ENCODE data around the gene C1orf167. TPM values are rescaled to one million over a fixed set of nuclear protein-coding genes. Genes with fewer than 3 reads are reported as not detected.

C1orf167 gene
- total RNA-seq, 1 donor from 2014 or later, result not detected

DNA sequence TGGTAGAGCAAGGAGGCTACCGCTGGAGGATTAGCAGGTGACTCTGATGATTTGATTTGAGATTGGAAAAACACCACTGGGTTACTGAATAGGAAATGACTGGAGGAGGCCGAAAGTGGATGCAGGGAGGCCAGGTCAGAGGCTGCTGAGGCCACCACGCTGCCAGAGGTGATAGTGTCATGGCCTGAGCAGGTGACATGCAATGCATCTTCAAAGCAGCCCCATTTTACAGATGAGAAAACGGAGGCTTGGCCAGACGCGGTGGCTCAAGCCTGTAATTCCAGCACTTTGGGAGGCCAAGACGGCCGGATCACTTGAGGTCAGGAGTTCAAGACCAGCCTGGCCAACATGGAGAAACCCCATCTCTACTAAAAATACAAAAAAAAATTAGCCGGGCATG, 12.8 kb downstream of the C1orf167 start:
- Mint-ChIP-seq H3K4me3 (no peak overlapping the region), H3K4me1 (no peaks in the 10 kb centered on the region), H3K36me3 (no peaks in the 10 kb centered on the region), H3K9me3 (no peaks in the 10 kb centered on the region), H3K27me3 (ENCODE audit: insufficient read depth, low read depth) (peaks cover 3% of the 10 kb centered on the region), H3K27ac (no peak overlapping the region)
- Histone ChIP-seq H3K27ac (no peak overlapping the region), H3K4me2 (no peak overlapping the region), H2AFZ (replicated peaks) (no peak overlapping the region), H4K20me1 (ENCODE audit: low read depth) (no peaks in the 10 kb centered on the region), H3K36me3 (no peaks in the 10 kb centered on the region), H3F3A (ENCODE audit: low read depth) (no peaks in the 10 kb centered on the region), H3K9ac (no peak overlapping the region), H3K9me3 (ENCODE audit: low read depth) (no peaks in the 10 kb centered on the region), H3K27me3 (no peaks in the 10 kb centered on the region), H3K4me3 (no peak overlapping the region), H3K4me1 (no peaks in the 10 kb centered on the region), H3K79me2 (ENCODE audit: low read depth) (no peaks in the 10 kb centered on the region)
- TF ChIP-seq CTCF (IDR thresholded peaks at IDR 0.05), result no peak
- no peak for TF ChIP-seq EZH2 (IDR thresholded peaks at IDR 0.05)
- TF ChIP-seq EZH2phosphoT487 (IDR thresholded peaks at IDR 0.05), result no peak
- no peak for DNase-seq (ENCODE audit: low spot score)

- Mint-ChIP-seq H3K27ac (no peak overlapping the region), H3K4me3 (no peak overlapping the region), H3K36me3 (no peaks in the 10 kb centered on the region), H3K27me3 (ENCODE audit: insufficient read depth, low read depth) (peaks cover 2% of the 10 kb centered on the region), H3K9me3 (no peaks in the 10 kb centered on the region), H3K4me1 (peaks cover 2% of the 10 kb centered on the region)
- no peaks in the 10 kb centered on the region for H4K20me1 ChIP-seq (ENCODE audit: low read depth)
- H3F3A ChIP-seq (ENCODE audit: low read depth), result no peaks in the 10 kb centered on the region
- H3K4me2 ChIP-seq, result no peak overlapping the region
- no peaks in the 10 kb centered on the region for H3K27me3 ChIP-seq
- no peak overlapping the region for H3K4me3 ChIP-seq
- H3K79me2 ChIP-seq (ENCODE audit: low read depth), result no peaks in the 10 kb centered on the region
- no peak for DNase-seq (ENCODE audit: low spot score)
- no peak overlapping the region for H3K27ac ChIP-seq
- H3K9me3 ChIP-seq (ENCODE audit: low read depth), result no peaks in the 10 kb centered on the region
- no peak overlapping the region for H3K9ac ChIP-seq
- TF ChIP-seq EZH2 (IDR thresholded peaks at IDR 0.05) (no peak), CTCF (IDR thresholded peaks at IDR 0.05) (no peak), EZH2phosphoT487 (IDR thresholded peaks at IDR 0.05) (no peak)
- no peak overlapping the region for H2AFZ ChIP-seq (replicated peaks)
- no peaks in the 10 kb centered on the region for H3K4me1 ChIP-seq
- no peaks in the 10 kb centered on the region for H3K36me3 ChIP-seq
Measured at GRCh38 chr1:11777658-11778322, 15.8 kb downstream of the C1orf167 start.

DNA sequence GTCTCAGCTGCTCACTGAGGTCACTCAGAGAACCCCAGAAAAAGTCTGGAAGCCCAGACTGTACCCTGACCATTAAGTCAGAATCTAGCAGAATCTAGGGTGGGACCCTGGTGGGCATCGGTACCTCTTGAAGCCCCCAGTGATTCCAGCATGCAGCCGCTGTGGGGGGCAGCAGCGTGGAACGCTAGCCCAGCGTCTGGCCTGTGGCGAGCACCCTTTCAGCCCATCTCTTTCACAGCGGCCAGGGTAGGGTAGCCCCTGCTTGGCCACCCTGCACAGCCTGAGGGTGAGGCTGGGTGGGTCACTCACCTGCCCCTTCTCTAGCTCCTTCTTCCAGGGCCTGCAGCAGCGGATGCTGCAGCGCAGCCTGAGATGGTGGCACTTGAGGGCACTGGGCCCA, 16.3 kb downstream of the C1orf167 start:
- no peaks in the 10 kb centered on the region for H3K27me3 ChIP-seq
- H3K9me3 Mint-ChIP-seq, result no peaks in the 10 kb centered on the region

More for the DNA sequence above, 16.3 kb downstream of the C1orf167 start:
- Histone ChIP-seq H3K9ac (no peak overlapping the region), H3K4me1 (no peaks in the 10 kb centered on the region), H4K20me1 (ENCODE audit: low read depth) (no peaks in the 10 kb centered on the region), H3K4me2 (no peak overlapping the region), H3K4me3 (no peak overlapping the region), H3K27ac (no peak overlapping the region), H3F3A (ENCODE audit: low read depth) (no peaks in the 10 kb centered on the region), H2AFZ (replicated peaks) (no peak overlapping the region), H3K36me3 (no peaks in the 10 kb centered on the region), H3K79me2 (ENCODE audit: low read depth) (no peaks in the 10 kb centered on the region), H3K9me3 (ENCODE audit: low read depth) (no peaks in the 10 kb centered on the region)
- Mint-ChIP-seq H3K27me3 (ENCODE audit: insufficient read depth, low read depth) (peaks cover 2% of the 10 kb centered on the region), H3K4me1 (peaks cover 4% of the 10 kb centered on the region), H3K4me3 (no peak overlapping the region), H3K36me3 (no peaks in the 10 kb centered on the region), H3K27ac (no peak overlapping the region)
- TF ChIP-seq CTCF (IDR thresholded peaks at IDR 0.05) (no peak), EZH2 (IDR thresholded peaks at IDR 0.05) (no peak), EZH2phosphoT487 (IDR thresholded peaks at IDR 0.05) (no peak)
- no peak for DNase-seq (ENCODE audit: low spot score)
